Measurements from ENCODE around the gene MYT1. TPM values are rescaled to one million over a fixed set of nuclear protein-coding genes. Genes with fewer than 3 reads are reported as not detected.
"Not testable (repeated sequence)": the region's sequence is repeated elsewhere in the genome, so short reads cannot be mapped to it uniquely, and the experiment has no call there.

The MYT1 gene
- total RNA-seq, 1 donor from 2014 or later, result 2.9 TPM

DNA sequence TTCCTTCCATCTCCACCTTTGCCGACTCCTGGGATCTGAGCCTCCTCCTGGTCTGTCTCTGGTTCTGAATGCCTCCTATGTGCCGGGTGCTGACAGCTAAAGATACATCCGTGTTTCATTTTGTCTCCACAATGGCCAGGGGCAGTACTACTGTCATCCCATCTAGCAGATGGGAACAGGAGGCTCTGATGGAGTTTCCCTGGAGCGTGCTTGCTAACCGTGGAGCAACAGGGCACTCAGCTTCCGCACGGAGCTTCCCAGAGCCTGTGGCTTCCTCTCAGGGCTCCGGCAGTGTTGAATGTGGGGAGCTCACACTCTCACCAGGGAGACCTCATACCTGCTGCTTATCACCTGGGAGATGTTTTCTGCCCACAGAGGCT is 45.0 kb upstream of the MYT1 start:
- no peak for DNase-seq (ENCODE audit: extremely low spot score, unreplicated experiment)
- Mint-ChIP-seq H3K27me3 (peaks cover 32% of the 10 kb centered on the region), H3K4me1 (ENCODE audit: unreplicated experiment) (peaks cover 6% of the 10 kb centered on the region), H3K27ac (no peak overlapping the region), H3K36me3 (no peaks in the 10 kb centered on the region), H3K9me3 (no peaks in the 10 kb centered on the region), H3K4me3 (no peak overlapping the region)
- TF ChIP-seq, protein P1, sequence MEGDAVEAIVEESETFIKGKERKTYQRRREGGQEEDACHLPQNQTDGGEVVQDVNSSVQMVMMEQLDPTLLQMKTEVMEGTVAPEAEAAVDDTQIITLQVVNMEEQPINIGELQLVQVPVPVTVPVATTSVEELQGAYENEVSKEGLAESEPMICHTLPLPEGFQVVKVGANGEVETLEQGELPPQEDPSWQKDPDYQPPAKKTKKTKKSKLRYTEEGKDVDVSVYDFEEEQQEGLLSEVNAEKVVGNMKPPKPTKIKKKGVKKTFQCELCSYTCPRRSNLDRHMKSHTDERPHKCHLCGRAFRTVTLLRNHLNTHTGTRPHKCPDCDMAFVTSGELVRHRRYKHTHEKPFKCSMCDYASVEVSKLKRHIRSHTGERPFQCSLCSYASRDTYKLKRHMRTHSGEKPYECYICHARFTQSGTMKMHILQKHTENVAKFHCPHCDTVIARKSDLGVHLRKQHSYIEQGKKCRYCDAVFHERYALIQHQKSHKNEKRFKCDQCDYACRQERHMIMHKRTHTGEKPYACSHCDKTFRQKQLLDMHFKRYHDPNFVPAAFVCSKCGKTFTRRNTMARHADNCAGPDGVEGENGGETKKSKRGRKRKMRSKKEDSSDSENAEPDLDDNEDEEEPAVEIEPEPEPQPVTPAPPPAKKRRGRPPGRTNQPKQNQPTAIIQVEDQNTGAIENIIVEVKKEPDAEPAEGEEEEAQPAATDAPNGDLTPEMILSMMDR (conservative IDR thresholded peaks at IDR 0.05), result no peak

DNA sequence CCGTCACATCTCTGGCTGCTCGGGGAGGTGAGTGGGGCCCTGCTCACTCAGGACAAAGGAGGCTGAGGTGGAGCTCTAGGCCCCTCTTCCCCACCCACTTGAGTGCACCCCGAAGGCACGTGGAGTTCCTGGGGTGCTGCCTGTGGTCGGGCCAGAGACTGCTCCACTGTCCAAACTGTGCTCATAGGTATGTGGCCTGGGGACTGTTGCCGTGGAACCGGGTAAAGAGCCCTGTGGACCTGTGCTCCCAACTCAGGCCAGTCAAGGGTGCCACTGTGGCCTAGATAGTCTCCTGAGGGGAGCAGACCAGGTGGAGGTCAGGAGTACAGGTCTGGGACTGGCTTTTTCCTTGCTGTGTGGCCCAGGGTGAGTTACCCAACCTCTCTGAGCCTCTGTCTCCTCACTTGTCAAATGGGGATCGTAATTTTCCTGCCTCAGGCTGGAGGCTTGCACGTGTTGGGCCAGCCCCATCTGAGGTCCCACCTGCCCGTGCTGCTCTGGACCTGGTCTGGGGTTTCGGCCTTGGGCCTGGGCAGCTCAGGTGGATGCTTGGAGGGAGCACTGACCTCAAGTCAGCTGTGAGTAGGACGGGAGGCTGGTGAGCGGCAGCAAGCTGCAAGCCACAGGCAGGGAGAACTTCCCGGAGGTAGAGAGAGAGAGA is 44.4 kb upstream of the MYT1 start:
- no peaks in the 10 kb centered on the region for H3K9me3 Mint-ChIP-seq
- H3K27me3 Mint-ChIP-seq, result peaks cover 35% of the 10 kb centered on the region
- H3K27ac Mint-ChIP-seq, result peak overlapping the region; percentile 51
- H3K4me1 Mint-ChIP-seq (ENCODE audit: unreplicated experiment), result peaks cover 6% of the 10 kb centered on the region
- TF ChIP-seq, protein P1 (conservative IDR thresholded peaks at IDR 0.05), result no peak
- no peak for DNase-seq (ENCODE audit: extremely low spot score, unreplicated experiment)
- H3K4me3 Mint-ChIP-seq, result peak overlapping the region; percentile 59
- no peaks in the 10 kb centered on the region for H3K36me3 Mint-ChIP-seq

DNA sequence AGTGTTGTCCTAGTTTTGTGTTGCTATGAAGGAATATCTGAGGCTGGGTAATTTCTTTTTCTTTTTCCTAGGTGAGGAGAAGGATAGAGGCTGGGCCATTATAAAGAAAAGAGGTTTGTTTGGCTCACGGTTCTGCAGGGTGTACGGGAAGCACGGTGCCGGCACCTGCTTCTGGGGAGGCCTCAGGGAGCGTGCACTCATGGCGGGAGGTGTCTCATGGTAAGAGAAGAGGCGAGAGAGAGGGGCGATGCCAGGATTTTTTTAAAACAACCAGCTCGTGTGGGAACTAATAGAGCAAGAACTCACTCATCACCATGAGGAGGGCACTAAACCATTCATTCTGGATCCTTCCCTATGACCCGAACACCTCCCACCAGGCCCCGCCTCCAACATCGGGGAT is 42.7 kb upstream of the MYT1 start:
- Mint-ChIP-seq H3K4me3 (no peak overlapping the region), H3K27ac (no peak overlapping the region), H3K27me3 (peaks cover 35% of the 10 kb centered on the region), H3K36me3 (no peaks in the 10 kb centered on the region), H3K9me3 (no peaks in the 10 kb centered on the region), H3K4me1 (ENCODE audit: unreplicated experiment) (peaks cover 6% of the 10 kb centered on the region)
- no peak for DNase-seq (ENCODE audit: extremely low spot score, unreplicated experiment)
- TF ChIP-seq, protein P1 (conservative IDR thresholded peaks at IDR 0.05), result no peak

DNA sequence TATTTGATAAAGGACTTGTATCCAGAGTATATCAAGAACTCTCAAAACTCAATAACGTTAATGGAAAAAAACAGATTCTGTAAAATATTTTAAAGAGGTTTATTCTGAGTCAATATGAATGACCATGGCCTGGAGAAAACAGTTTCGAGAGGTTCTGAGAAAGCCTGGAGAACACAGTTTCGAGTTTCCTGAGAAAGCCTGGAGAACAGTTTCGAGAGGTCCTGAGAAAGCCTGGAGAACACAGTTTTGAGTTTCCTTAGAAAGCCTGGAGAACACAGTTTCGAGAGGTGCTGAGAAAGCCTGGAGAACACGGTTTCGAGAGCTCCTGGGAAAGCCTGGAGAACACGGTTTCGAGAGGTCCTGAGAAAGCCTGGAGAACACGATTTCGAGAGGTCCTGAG is 41.3 kb upstream of the MYT1 start:
- not testable (repeated sequence) for H3K27ac Mint-ChIP-seq; H3K4me1 Mint-ChIP-seq (ENCODE audit: unreplicated experiment); H3K36me3 Mint-ChIP-seq; DNase-seq (ENCODE audit: extremely low spot score, unreplicated experiment); H3K9me3 Mint-ChIP-seq; H3K4me3 Mint-ChIP-seq
- H3K27me3 Mint-ChIP-seq, result peaks cover 36% of the 10 kb centered on the region

DNA sequence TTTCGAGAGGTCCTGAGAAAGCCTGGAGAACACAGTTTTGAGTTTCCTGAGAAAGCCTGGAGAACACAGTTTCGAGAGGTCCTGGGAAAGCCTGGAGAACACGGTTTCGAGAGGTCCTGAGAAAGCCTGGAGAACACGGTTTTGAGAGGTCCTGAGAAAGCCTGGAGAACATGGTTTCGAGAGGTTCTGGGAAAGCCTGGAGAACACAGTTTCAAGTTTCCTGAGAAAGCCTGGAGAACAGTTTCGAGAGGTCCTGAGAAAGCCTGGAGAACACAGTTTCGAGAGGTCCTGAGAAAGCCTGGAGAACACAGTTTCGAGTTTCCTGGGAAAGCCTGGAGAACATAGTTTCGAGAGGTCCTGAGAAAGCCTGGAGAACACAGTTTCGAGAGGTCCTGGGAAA is 40.7 kb upstream of the MYT1 start:
- H3K4me3 Mint-ChIP-seq; H3K9me3 Mint-ChIP-seq; H3K27ac Mint-ChIP-seq; DNase-seq (ENCODE audit: extremely low spot score, unreplicated experiment); H3K4me1 Mint-ChIP-seq (ENCODE audit: unreplicated experiment); H3K36me3 Mint-ChIP-seq: not testable (repeated sequence)
- peaks cover 42% of the 10 kb centered on the region for H3K27me3 Mint-ChIP-seq

DNA sequence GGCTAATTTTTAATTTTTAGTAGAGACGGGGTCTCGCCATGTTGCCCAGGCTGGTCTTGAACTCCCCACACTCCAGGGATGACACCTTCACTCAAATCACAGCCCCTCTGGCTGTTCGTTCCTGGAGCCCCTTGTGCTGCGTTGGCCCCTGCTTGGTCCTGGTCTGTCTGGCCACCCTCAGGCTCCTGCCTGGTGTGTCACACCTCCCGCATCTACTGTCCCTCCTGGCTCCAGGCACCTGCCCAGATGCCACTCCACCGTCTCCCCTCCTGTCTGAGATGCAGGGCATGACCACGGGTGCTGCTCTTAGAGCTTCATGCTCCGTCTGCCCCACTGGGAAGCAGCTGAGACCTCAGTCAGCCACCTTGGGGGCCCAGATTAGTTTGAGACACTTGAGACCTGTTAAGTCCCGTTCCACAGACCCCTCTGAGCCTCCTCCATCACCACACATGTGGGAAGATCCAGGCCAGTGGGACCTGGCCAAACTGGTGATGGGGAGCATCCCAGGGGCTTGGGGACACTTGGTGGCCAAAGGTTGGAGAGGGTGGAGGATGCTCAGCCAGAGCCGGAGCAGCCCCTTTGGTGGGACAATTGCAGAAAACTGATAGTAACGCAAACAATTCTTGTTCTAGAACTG is 35.0 kb upstream of the MYT1 start:
- TF ChIP-seq, protein P1 (conservative IDR thresholded peaks at IDR 0.05), result no peak
- no peak for DNase-seq (ENCODE audit: extremely low spot score, unreplicated experiment)
- H3K27ac Mint-ChIP-seq, result no peak overlapping the region
- peaks cover 4% of the 10 kb centered on the region for H3K9me3 Mint-ChIP-seq
- H3K36me3 Mint-ChIP-seq, result no peaks in the 10 kb centered on the region
- peaks cover 18% of the 10 kb centered on the region for H3K27me3 Mint-ChIP-seq
- H3K4me3 Mint-ChIP-seq, result no peak overlapping the region
- H3K4me1 Mint-ChIP-seq (ENCODE audit: unreplicated experiment), result no peaks in the 10 kb centered on the region

All from type B pancreatic cell (in vitro differentiated cells).